HG03139 (cell line): ENCODE measurements around the gene EGLN3.
"Not testable (repeated sequence)": the region's sequence is repeated elsewhere in the genome, so short reads cannot be mapped to it uniquely, and the experiment has no call there.

Experiments used
- ATAC-seq: cut with Tn5 transposase; IDR thresholded peaks from one replicate; pipeline ENCODE4 v1.9.1; 2021; ENCODE audit not compliant: unreplicated experiment

The EGLN3 gene

DNA sequence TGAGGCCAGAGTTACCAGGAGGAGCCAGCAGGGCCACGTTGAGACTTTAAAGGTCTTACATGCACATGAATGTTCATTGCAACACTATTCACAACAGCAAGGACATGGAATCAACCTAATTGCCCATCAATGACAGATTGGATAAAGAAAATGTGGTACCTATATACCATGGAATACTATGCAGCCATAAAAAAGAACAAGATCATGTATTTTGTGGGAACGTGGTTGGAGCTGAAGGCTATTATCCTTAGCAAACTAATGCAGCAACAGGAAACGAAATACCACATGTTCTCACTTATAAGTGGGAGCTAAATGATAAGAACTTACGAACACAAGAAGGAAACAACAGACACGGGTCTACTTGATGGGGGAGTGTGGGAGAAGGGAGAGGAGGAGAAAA lies 11.6 kb upstream of the EGLN3 start:
- ATAC-seq = not testable (repeated sequence)

DNA sequence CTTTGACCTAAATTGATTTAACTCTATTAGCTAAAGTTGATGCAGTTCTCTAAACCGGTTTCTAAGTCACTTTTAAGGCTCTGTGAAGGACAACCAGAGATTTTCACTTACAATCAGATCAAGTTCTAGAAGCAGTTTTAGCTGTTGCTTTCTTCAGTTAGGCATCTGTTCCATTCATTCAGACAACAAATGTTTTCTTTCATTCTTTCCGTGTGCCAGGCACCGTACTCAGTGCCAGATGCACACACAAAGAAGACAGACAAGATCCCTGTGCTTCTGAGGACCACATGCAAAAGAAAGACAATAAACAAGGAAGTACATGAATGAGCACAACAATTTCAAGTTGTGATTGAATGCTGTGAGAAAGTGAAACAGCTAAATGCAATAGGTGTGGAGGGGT lies 11.1 kb upstream of the EGLN3 start:
- no peak for ATAC-seq

GRCh38 chr14:33959692-33960151 lies 8.8 kb upstream of the EGLN3 start:
- no peak for ATAC-seq

GRCh38 chr14:33958605-33959226 lies 7.8 kb upstream of the EGLN3 start:
- no peak for ATAC-seq

DNA sequence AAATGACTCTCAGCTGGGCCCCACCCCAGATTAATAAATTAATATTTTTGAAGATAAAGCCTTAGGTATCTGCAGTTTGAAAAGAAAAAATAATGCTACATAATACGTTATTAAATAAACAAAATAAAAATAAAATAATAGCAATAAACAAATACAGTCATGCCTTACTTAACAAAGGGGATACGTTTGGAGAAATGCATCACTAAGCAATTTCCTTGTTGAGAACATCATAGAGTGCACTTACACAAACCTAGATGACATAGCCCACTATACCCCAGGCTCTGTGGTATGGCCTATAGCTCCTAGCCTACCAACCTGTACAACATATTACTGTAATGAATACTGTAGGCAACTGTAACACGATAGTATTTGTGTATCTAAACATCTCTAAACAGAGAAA lies 7.1 kb upstream of the EGLN3 start:
- no peak for ATAC-seq

DNA sequence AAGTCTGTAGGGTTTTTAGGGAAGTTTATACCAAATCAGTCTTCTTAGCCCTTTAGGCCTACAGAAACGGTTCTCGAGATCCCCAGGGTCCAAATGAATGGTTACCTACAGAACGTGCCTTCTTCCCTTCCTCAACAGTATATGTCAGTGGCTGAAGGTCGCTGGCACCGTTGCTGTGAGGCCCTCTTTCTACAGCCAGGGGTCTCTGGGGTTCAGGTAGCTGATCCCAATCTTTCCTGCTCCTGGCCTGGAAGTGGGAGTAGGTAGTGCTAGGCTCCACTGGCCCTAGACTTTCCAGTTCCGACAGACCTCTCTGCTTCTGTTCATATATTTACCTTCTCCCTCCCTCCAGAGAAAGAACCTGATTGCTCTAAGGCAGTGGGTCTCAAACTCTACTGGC lies 6.4 kb upstream of the EGLN3 start:
- no peak for ATAC-seq

GRCh38 chr14:33956640-33957039 lies 5.8 kb upstream of the EGLN3 start:
- ATAC-seq = no peak

DNA sequence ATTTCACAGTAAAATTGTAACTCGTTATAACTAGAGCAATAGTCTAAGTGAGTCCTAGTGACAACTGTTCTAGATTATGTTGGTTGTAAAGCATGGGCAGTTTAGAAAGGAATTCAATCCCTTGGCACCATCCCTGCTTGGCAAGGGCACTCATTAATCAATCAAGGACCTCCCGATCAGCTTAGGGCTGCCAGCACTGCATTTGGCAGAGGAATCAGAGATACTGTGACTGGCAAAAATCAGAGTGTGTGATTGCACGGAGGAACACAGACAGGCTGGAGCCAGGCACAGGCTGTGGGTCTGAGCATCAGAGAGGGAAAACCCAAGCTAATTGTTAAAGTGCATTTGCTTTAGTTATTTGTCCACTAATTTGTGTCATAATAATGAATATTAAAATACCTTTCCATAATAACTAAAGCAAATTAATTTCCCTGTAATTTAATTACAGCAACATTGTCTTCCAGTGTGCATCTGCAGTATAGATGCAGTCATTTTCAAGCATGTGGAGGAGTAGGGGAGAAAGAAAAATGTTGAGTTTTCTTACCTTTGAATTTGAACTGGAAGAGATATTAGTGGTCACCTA lies 3.2 kb upstream of the EGLN3 start:
- no peak for ATAC-seq

DNA sequence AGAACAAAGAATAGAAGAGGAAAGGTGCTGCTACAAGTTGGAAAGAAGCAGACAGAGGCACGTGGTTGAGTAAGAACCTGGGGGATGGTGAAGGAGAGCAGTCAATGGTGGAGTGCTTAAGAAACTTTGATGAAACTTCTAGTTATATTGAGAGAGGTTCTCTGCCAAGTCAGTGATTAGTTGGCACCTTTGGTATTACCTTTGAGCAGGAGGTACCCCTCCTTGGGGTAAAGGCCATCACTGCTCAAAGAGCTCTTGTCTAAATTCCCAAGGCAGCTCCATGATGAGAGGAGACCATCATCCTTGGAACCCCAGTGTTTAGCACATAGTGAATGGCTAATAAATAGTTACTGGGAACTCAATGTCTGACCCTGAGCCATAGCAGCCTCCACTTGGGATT lies 1.7 kb upstream of the EGLN3 start:
- ATAC-seq = no peak

GRCh38 chr14:33951183-33951840 lies 438 bp upstream of the EGLN3 start:
- ATAC-seq = no peak

DNA sequence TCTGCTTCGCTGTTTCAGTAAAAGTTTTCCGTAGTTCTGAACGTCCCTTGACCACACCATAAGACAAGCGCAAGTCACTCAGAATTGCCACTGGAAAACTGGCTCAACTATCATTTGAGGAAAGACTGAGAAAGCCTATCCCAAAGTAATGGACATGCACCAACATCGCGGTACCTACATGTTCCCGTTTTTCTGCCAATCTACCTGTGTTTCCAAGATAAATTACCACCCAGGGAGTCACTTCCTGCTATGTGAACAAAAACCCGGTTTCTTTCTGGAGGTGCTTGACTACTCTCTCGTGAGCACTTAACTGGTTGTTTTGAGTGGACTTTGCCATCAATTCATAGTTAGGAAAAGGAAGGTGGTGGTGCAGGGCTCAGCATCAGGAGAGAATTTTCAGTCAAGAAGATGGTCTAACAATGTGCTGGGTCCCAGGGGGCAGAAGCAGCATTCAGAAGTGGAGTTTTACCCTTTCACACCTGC lies 1.4 kb downstream of the EGLN3 start:
- ATAC-seq = no peak

DNA sequence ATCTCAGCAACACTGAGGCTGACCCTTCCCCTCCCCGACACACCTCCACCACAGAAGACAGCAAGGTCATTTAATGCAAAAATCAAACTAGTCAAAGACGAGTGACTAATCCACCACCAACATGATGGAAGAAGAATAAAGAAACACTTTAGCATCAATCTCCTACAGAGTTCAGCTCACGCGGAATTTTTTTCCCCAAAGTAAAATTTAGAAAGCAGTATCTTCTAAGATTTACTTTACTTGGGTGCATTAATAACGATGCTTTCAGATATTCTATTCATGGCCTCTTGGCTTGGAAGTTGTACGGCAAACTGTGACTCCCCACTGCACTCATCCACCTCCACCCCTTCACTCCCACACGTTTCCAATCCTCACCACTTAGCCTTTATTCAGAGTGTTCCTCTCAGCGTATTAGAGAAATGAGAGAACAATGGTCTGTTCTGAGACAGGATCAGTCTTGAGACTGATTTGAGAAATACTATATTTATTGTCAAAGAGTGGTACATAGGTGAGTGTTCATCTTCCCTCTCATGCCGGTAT lies 1.9 kb downstream of the EGLN3 start:
- ATAC-seq = no peak

GRCh38 chr14:33948145-33948868 lies 2.6 kb downstream of the EGLN3 start:
- ATAC-seq = no peak

GRCh38 chr14:33946679-33947476 lies 4.0 kb downstream of the EGLN3 start:
- no peak for ATAC-seq

DNA sequence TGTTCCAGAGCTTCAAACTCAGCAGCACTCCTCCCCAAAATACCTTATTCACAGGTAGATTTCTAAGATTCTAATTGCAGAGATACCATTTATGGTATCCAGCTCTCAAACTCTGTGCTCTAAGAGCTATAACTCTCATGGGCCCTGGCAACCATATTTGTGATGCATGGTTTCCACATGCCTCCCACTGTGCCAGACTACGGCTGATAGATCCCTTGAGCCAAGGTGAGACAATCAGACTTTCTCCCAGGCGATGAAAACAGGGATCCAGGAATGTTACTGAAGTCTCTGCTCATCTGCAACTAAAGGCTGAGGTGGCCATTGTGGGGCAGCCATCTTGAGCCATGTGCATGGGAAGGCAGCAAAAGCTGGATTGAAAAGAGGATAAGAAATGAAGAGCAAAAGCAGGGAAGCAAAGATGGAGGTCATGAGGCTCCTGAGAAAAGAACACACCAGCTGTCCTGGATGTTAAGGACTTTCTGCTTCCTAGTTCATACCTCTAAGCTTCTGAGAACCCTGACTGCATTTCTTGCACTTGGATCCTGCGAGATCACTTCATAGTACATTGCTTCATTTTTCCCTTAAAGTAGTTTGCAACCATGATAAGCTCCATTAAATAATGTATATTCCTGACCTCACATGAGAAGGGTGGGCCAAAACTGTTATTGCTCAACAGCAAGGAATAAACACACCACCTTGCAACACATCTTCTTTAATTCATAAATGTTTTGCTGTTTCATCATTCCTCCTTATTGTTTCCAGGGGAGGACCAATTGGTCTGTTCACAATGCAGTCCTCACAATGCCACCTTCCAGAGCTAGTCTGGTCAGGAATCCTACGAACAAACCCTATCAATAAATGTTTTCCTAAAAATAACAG lies 5.4 kb downstream of the EGLN3 start:
- no peak for ATAC-seq

GRCh38 chr14:33943096-33943883 lies 7.6 kb downstream of the EGLN3 start:
- no peak for ATAC-seq

DNA sequence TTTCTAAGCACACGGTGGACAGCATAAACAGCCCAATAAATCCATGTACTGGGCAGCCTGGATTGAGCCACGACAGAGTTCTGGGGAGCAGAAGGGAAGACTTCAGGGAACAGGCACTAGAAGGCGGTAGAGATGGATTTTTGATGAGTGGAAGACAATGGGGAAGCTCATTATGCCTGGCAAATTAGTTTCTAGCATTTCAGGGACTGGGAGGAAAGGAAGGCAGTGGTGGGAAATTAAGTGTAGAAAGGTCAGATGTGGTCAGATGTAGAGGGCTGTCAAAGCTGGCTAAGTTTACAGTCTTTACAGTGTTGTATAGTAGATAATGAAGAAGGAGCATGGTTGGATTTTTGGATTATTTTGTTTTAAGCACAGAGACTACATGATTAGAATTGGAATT lies 9.2 kb downstream of the EGLN3 start:
- ATAC-seq = no peak

DNA sequence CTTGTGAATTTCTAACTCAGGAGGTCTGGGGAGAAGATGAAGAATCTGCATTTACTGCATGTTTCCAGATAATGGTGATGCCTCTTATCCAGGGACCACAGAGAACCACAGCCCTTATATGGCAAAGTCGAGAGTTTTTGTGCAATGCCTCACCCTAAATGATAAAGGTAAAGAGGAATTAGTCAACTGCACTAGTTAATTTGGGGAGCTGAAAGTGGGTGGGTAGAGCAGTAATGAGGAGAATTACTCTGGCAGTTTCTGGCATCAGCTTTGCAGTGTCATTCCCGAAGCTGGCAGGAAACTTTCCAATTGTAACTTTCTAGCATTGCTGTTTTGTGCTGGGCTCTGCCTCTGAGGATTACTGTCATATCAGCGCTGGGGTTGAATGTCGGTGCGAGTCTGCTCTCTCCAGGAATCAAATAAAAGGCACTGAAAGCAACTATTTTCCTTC lies 10.3 kb downstream of the EGLN3 start:
- no peak for ATAC-seq
